ENCODE results near the gene FDPS.

- TF ChIP-seq, protein P1, sequence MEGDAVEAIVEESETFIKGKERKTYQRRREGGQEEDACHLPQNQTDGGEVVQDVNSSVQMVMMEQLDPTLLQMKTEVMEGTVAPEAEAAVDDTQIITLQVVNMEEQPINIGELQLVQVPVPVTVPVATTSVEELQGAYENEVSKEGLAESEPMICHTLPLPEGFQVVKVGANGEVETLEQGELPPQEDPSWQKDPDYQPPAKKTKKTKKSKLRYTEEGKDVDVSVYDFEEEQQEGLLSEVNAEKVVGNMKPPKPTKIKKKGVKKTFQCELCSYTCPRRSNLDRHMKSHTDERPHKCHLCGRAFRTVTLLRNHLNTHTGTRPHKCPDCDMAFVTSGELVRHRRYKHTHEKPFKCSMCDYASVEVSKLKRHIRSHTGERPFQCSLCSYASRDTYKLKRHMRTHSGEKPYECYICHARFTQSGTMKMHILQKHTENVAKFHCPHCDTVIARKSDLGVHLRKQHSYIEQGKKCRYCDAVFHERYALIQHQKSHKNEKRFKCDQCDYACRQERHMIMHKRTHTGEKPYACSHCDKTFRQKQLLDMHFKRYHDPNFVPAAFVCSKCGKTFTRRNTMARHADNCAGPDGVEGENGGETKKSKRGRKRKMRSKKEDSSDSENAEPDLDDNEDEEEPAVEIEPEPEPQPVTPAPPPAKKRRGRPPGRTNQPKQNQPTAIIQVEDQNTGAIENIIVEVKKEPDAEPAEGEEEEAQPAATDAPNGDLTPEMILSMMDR (conservative IDR thresholded peaks at IDR 0.05; ENCODE audit: low read depth, low read length): peak; percentile 60
- TF ChIP-seq EZH2 (IDR thresholded peaks at IDR 0.05; ENCODE audit: borderline replicate concordance, low read depth, low read length, poor library complexity, severe bottlenecking): no peak
These were observed 31.4 kb upstream of the FDPS start, which contains the start of gene HCN3 for GRCh38 chr1:155277070-155277901.
